Activated naive CD8-positive, alpha-beta T cell treated with anti-CD3 and anti-CD28 coated beads for 36 hours (primary cell): ENCODE data around the gene B4GALT5. TPM values are rescaled to one million over a fixed set of nuclear protein-coding genes. Genes with fewer than 3 reads are reported as not detected.
A peak's percentile ranks its signal among the peaks of the same experiment; 100 is the strongest.
"Not testable (repeated sequence)": the region's sequence is repeated elsewhere in the genome, so short reads cannot be mapped to it uniquely, and the experiment has no call there.

ENCODE experiments used
- DNase-seq: peaks from one replicate; pipeline ENCODE4 v3.0.0; 2021
- H3K27ac Mint-ChIP-seq: one replicate; pipeline ENCODE4 v1.8.0; 2022; ENCODE audit warnings: mild to moderate bottlenecking, moderate library complexity, mixed read lengths
- H3K27me3 Mint-ChIP-seq: one replicate; pipeline ENCODE4 v1.8.0; 2022; ENCODE audit warnings: mild to moderate bottlenecking, mixed read lengths
- H3K36me3 Mint-ChIP-seq: one replicate; pipeline ENCODE4 v1.8.0; 2021; ENCODE audit warnings: mild to moderate bottlenecking, mixed read lengths
- H3K4me1 Mint-ChIP-seq: one replicate; pipeline ENCODE4 v1.8.0; 2021; ENCODE audit warnings: mixed read lengths
- H3K4me3 Mint-ChIP-seq: one replicate; pipeline ENCODE4 v1.8.0; 2022; ENCODE audit warnings: mild to moderate bottlenecking, moderate library complexity, mixed read lengths
- H3K9me3 Mint-ChIP-seq: one replicate; pipeline ENCODE4 v1.8.0; 2022; ENCODE audit warnings: mixed read lengths
- total RNA-seq, 2 experiments: library from RNA; stranded (reverse); gene quantifications; one replicate each; pipeline ENCODE4 v1.2.3, GENCODE V29; 2021

The B4GALT5 gene
- total RNA-seq, 2 experiments from 2014 or later: 22.4 to 23.3 TPM

GRCh38 chr20:49712996-49713752, 504 bp downstream of the B4GALT5 start:
- Mint-ChIP-seq H3K9me3 (no peaks in the 10 kb centered on the region), H3K36me3 (peaks cover 15% of the 10 kb centered on the region), H3K27ac (peak overlapping the region; percentile 91), H3K4me1 (peaks cover 34% of the 10 kb centered on the region), H3K4me3 (peak overlapping the region; percentile 94), H3K27me3 (no peaks in the 10 kb centered on the region)
- DNase-seq: no peak

GRCh38 chr20:49712646-49712995, 1.1 kb downstream of the B4GALT5 start:
- Mint-ChIP-seq H3K36me3 (peaks cover 15% of the 10 kb centered on the region), H3K27ac (peak overlapping the region; percentile 91), H3K9me3 (no peaks in the 10 kb centered on the region), H3K4me1 (peaks cover 34% of the 10 kb centered on the region), H3K4me3 (peak overlapping the region; percentile 94), H3K27me3 (no peaks in the 10 kb centered on the region)
- no peak for DNase-seq

- Mint-ChIP-seq H3K4me3 (peak overlapping the region; percentile 94), H3K9me3 (no peaks in the 10 kb centered on the region), H3K27ac (no peak overlapping the region), H3K36me3 (peaks cover 15% of the 10 kb centered on the region), H3K4me1 (peaks cover 35% of the 10 kb centered on the region), H3K27me3 (no peaks in the 10 kb centered on the region)
- DNase-seq: no peak
Measured at GRCh38 chr20:49712118-49712517, 1.6 kb downstream of the B4GALT5 start.

- peaks cover 15% of the 10 kb centered on the region for H3K36me3 Mint-ChIP-seq
- H3K4me3 Mint-ChIP-seq: peak overlapping the region; percentile 94
- no peak for DNase-seq
- no peaks in the 10 kb centered on the region for H3K27me3 Mint-ChIP-seq
- no peaks in the 10 kb centered on the region for H3K9me3 Mint-ChIP-seq
- H3K27ac Mint-ChIP-seq: no peak overlapping the region
- peaks cover 40% of the 10 kb centered on the region for H3K4me1 Mint-ChIP-seq
Measured at GRCh38 chr20:49711667-49711987, 2.1 kb downstream of the B4GALT5 start.

- no peak for DNase-seq
- H3K9me3 Mint-ChIP-seq: no peaks in the 10 kb centered on the region
- peaks cover 45% of the 10 kb centered on the region for H3K4me1 Mint-ChIP-seq
- H3K27me3 Mint-ChIP-seq: no peaks in the 10 kb centered on the region
- H3K36me3 Mint-ChIP-seq: peaks cover 15% of the 10 kb centered on the region
- H3K27ac Mint-ChIP-seq: no peak overlapping the region
- H3K4me3 Mint-ChIP-seq: peak overlapping the region; percentile 43
Measured at GRCh38 chr20:49710971-49711666, 2.6 kb downstream of the B4GALT5 start.

GRCh38 chr20:49707118-49707517, 6.6 kb downstream of the B4GALT5 start:
- no peak for DNase-seq
- Mint-ChIP-seq H3K27ac (no peak overlapping the region), H3K36me3 (peaks cover 17% of the 10 kb centered on the region), H3K4me1 (peaks cover 52% of the 10 kb centered on the region), H3K9me3 (no peaks in the 10 kb centered on the region), H3K4me3 (no peak overlapping the region), H3K27me3 (no peaks in the 10 kb centered on the region)

- H3K4me3 Mint-ChIP-seq: no peak overlapping the region
- no peak overlapping the region for H3K27ac Mint-ChIP-seq
- peaks cover 51% of the 10 kb centered on the region for H3K4me1 Mint-ChIP-seq
- no peaks in the 10 kb centered on the region for H3K9me3 Mint-ChIP-seq
- no peak for DNase-seq
- peaks cover 17% of the 10 kb centered on the region for H3K36me3 Mint-ChIP-seq
- no peaks in the 10 kb centered on the region for H3K27me3 Mint-ChIP-seq
Measured at GRCh38 chr20:49706630-49707091, 7.0 kb downstream of the B4GALT5 start.

GRCh38 chr20:49705893-49706292, 7.8 kb downstream of the B4GALT5 start:
- H3K27ac Mint-ChIP-seq: not testable (repeated sequence)
- peaks cover 51% of the 10 kb centered on the region for H3K4me1 Mint-ChIP-seq

GRCh38 chr20:49705358-49705757, 8.3 kb downstream of the B4GALT5 start:
- Mint-ChIP-seq H3K36me3 (peaks cover 7% of the 10 kb centered on the region), H3K9me3 (no peaks in the 10 kb centered on the region), H3K4me1 (peaks cover 50% of the 10 kb centered on the region), H3K27me3 (no peaks in the 10 kb centered on the region), H3K4me3 (no peak overlapping the region), H3K27ac (no peak overlapping the region)
- no peak for DNase-seq

More at GRCh38 chr20:49705893-49706292, 7.8 kb downstream of the B4GALT5 start:
- H3K36me3 Mint-ChIP-seq: peaks cover 11% of the 10 kb centered on the region
- H3K4me3 Mint-ChIP-seq, DNase-seq, H3K27me3 Mint-ChIP-seq, H3K9me3 Mint-ChIP-seq: not testable (repeated sequence)

GRCh38 chr20:49704932-49705336, 8.7 kb downstream of the B4GALT5 start:
- H3K27me3 Mint-ChIP-seq: no peaks in the 10 kb centered on the region
- H3K4me1 Mint-ChIP-seq: peaks cover 50% of the 10 kb centered on the region
- no peak overlapping the region for H3K4me3 Mint-ChIP-seq
- DNase-seq: no peak
- H3K9me3 Mint-ChIP-seq: no peaks in the 10 kb centered on the region
- H3K27ac Mint-ChIP-seq: no peak overlapping the region
- peaks cover 7% of the 10 kb centered on the region for H3K36me3 Mint-ChIP-seq

GRCh38 chr20:49701916-49702315, 11.8 kb downstream of the B4GALT5 start:
- Mint-ChIP-seq H3K4me1 (peaks cover 66% of the 10 kb centered on the region), H3K36me3 (peaks cover 14% of the 10 kb centered on the region), H3K27ac (peak overlapping the region; percentile 1), H3K9me3 (no peaks in the 10 kb centered on the region), H3K27me3 (no peaks in the 10 kb centered on the region), H3K4me3 (no peak overlapping the region)
- no peak for DNase-seq

- no peak for DNase-seq
- Mint-ChIP-seq H3K9me3 (no peaks in the 10 kb centered on the region), H3K36me3 (peaks cover 17% of the 10 kb centered on the region), H3K4me1 (peaks cover 66% of the 10 kb centered on the region), H3K4me3 (no peak overlapping the region), H3K27me3 (no peaks in the 10 kb centered on the region), H3K27ac (peak overlapping the region; percentile 54)
Measured at GRCh38 chr20:49701241-49701790, 12.4 kb downstream of the B4GALT5 start.

- Mint-ChIP-seq H3K27me3 (no peaks in the 10 kb centered on the region), H3K36me3 (peaks cover 17% of the 10 kb centered on the region), H3K4me1 (peaks cover 63% of the 10 kb centered on the region), H3K9me3 (no peaks in the 10 kb centered on the region), H3K27ac (peak overlapping the region; percentile 34), H3K4me3 (no peak overlapping the region)
- no peak for DNase-seq
Measured at GRCh38 chr20:49700411-49701185, 13.1 kb downstream of the B4GALT5 start.

GRCh38 chr20:49699200-49699992, 14.3 kb downstream of the B4GALT5 start:
- DNase-seq: peak; percentile 40
- peaks cover 64% of the 10 kb centered on the region for H3K4me1 Mint-ChIP-seq
- H3K36me3 Mint-ChIP-seq: peaks cover 15% of the 10 kb centered on the region
- H3K27me3 Mint-ChIP-seq: no peaks in the 10 kb centered on the region
- peak overlapping the region; percentile 74 for H3K27ac Mint-ChIP-seq
- no peaks in the 10 kb centered on the region for H3K9me3 Mint-ChIP-seq
- no peak overlapping the region for H3K4me3 Mint-ChIP-seq
